GM12891 (cell line): Measurements from ENCODE around the gene C1QL4.

Source experiments
- POLR2A ChIP-seq: IDR thresholded peaks from 2 replicates; pipeline ENCODE4 v1.6.1; 2011; ENCODE audit warnings: low read depth, low read length, control low read depth
- SPI1 ChIP-seq: IDR thresholded peaks from 2 replicates; pipeline ENCODE4 v1.6.1; 2011; ENCODE audit warnings: low read depth, low read length, control low read depth
- TAF1 ChIP-seq: IDR thresholded peaks from 2 replicates; pipeline ENCODE4 v1.6.1; 2011; ENCODE audit warnings: low read depth, low read length, control low read depth

- TF ChIP-seq TAF1, result no peak
- TF ChIP-seq POLR2A, result no peak
- no peak for TF ChIP-seq SPI1
Measured at GRCh38 chr12:49309386-49309785, 27.6 kb downstream of the C1QL4 start.
